Neural crest cell (in vitro differentiated cells): ENCODE measurements around the gene CHIC1. TPM values are rescaled to one million over a fixed set of nuclear protein-coding genes. Genes with fewer than 3 reads are reported as not detected.
"Not testable (repeated sequence)": the region's sequence is repeated elsewhere in the genome, so short reads cannot be mapped to it uniquely, and the experiment has no call there.

ENCODE experiments used
- DNase-seq: peaks from one replicate; pipeline ENCODE4 v3.0.0; 2021; ENCODE audit warnings: low read depth, mixed read lengths, low spot score
- H3K27ac Mint-ChIP-seq: one replicate; pipeline ENCODE4 v1.8.0; 2021; ENCODE audit warnings: mild to moderate bottlenecking, mixed read lengths; ENCODE audit not compliant: unreplicated experiment
- H3K27me3 Mint-ChIP-seq: 2 replicates; pipeline ENCODE4 v1.8.0; 2021; ENCODE audit warnings: low read depth, mild to moderate bottlenecking, mixed read lengths
- H3K36me3 Mint-ChIP-seq: 2 replicates; pipeline ENCODE4 v1.8.0; 2021; ENCODE audit warnings: low read depth, mild to moderate bottlenecking, mixed read lengths
- H3K4me1 Mint-ChIP-seq: 2 replicates; pipeline ENCODE4 v1.8.0; 2021; ENCODE audit warnings: mixed read lengths
- H3K4me3 Mint-ChIP-seq: one replicate; pipeline ENCODE4 v1.8.0; 2021; ENCODE audit warnings: mild to moderate bottlenecking, mixed read lengths
- H3K9me3 Mint-ChIP-seq: 2 replicates; pipeline ENCODE4 v1.8.0; 2021; ENCODE audit warnings: mixed read lengths
- CTCF ChIP-seq: fragments of 200-600 bp; sonication (generic); conservative IDR thresholded peaks from 2 replicates; pipeline ENCODE4 v1.5.0; 2021; ENCODE audit warnings: antibody characterized with exemption, mild to moderate bottlenecking
- total RNA-seq: library from RNA; stranded (reverse); gene quantifications from 2 replicates; pipeline ENCODE4 v1.2.1, GENCODE V29; 2021

CHIC1 gene
- total RNA-seq, 1 donor from 2014 or later = 8.5 TPM

DNA sequence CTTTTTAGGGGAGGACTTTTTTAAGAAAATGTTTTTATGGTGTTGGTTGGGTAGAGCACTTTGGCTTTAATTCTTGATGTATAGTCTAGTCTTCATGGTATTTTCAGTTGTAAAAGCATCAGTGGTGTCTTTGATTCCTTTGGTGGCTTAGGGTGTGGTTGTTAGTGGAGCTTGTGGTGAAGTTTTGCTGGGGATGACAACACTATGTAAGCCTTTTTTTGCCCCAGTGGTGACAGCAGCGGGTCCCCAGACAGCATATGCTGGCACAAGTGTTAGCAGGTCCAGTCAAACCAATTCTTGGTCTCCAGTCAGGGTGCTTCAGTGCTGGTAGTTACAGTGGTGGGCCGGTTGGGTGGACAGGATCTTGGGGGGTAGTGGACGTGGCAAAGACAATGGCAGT is 52.0 kb downstream of the CHIC1 start:
- DNase-seq = no peak

GRCh38 chrX:73641669-73642068 is 78.7 kb downstream of the CHIC1 start:
- H3K4me1 Mint-ChIP-seq, H3K4me3 Mint-ChIP-seq, DNase-seq, H3K27me3 Mint-ChIP-seq, H3K27ac Mint-ChIP-seq: not testable (repeated sequence)
- Mint-ChIP-seq H3K36me3 (peaks cover 59% of the 10 kb centered on the region), H3K9me3 (peaks cover 40% of the 10 kb centered on the region)

More for the DNA sequence above, 52.0 kb downstream of the CHIC1 start:
- no peak for TF ChIP-seq CTCF
- no peaks in the 10 kb centered on the region for H3K27me3 Mint-ChIP-seq
- H3K36me3 Mint-ChIP-seq = peaks cover 36% of the 10 kb centered on the region
- no peak overlapping the region for H3K4me3 Mint-ChIP-seq
- H3K4me1 Mint-ChIP-seq = no peaks in the 10 kb centered on the region
- no peak overlapping the region for H3K27ac Mint-ChIP-seq
- H3K9me3 Mint-ChIP-seq = peaks cover 32% of the 10 kb centered on the region

DNA sequence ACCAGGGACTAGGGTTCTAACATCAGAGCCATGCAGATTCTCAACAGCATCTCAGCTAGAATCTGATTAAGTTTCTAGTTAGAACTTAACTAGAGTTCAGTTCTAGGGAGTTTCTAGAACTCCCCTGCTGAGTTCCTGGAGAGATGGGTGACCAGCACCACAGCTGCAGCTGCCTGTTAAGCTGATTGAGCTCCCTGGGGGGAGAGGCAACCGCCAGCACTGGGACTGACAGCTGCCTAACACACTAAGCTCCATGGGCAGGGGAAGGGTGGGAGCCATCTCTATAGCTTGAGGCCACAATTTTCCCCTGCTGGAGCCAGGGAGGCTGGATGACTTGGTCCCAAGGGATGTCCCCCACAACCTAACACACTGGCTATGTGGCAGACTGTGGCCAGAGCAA is 84.2 kb downstream of the CHIC1 start:
- DNase-seq = no peak
- peaks cover 22% of the 10 kb centered on the region for H3K9me3 Mint-ChIP-seq
- no peaks in the 10 kb centered on the region for H3K4me1 Mint-ChIP-seq
- no peak overlapping the region for H3K27ac Mint-ChIP-seq
- H3K4me3 Mint-ChIP-seq = no peak overlapping the region
- peaks cover 40% of the 10 kb centered on the region for H3K36me3 Mint-ChIP-seq
- no peak for TF ChIP-seq CTCF
- no peaks in the 10 kb centered on the region for H3K27me3 Mint-ChIP-seq

- Mint-ChIP-seq H3K27ac (no peak overlapping the region), H3K4me1 (no peaks in the 10 kb centered on the region), H3K27me3 (no peaks in the 10 kb centered on the region), H3K36me3 (peaks cover 40% of the 10 kb centered on the region), H3K9me3 (peaks cover 22% of the 10 kb centered on the region), H3K4me3 (no peak overlapping the region)
- no peak for TF ChIP-seq CTCF
- no peak for DNase-seq
Measured at GRCh38 chrX:73647632-73648322, 84.8 kb downstream of the CHIC1 start.

- H3K9me3 Mint-ChIP-seq = peaks cover 13% of the 10 kb centered on the region
- H3K27me3 Mint-ChIP-seq, H3K27ac Mint-ChIP-seq, H3K4me1 Mint-ChIP-seq, H3K4me3 Mint-ChIP-seq, DNase-seq: not testable (repeated sequence)
- H3K36me3 Mint-ChIP-seq = peaks cover 37% of the 10 kb centered on the region
Measured at GRCh38 chrX:73661322-73661721, 98.3 kb downstream of the CHIC1 start.

DNA sequence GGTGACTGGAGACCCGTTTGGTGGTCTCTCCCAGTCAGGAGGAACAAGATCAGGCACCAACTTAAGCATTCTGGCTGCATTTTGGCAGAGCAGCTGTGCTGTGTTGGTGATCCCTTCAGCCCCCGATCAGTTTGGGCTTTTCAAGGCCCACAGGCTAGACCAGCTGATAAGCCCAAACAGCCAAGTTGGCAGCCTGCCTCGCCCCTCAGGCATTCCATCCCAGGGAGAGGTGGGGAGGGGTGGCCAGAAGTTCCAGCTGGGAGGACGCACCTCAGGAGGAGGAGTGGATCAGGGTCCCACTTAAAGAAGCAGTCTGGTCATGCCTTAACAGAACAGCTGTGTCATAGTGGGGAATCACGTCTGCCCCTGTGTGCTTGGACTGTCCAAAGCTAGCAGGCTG is 105.8 kb downstream of the CHIC1 start:
- Mint-ChIP-seq H3K4me3 (no peak overlapping the region), H3K27ac (no peak overlapping the region), H3K36me3 (peaks cover 29% of the 10 kb centered on the region), H3K27me3 (no peaks in the 10 kb centered on the region), H3K9me3 (peaks cover 10% of the 10 kb centered on the region), H3K4me1 (no peaks in the 10 kb centered on the region)
- TF ChIP-seq CTCF = no peak
- no peak for DNase-seq
